Lower leg skin (tissue), 4 donors: ENCODE data around the gene IDS. TPM values are rescaled to one million over a fixed set of nuclear protein-coding genes. Genes with fewer than 3 reads are reported as not detected.

ENCODE experiments used
- DNase-seq, 2 donors: peaks; one replicate each; pipeline ENCODE4 v3.0.0-alpha.2; 2019; ENCODE audit warnings: low spot score in 2 of 2
- H3K4me3 ChIP-seq: fragments of 200-600 bp; sonication (generic); 2 replicates; pipeline ENCODE4 v1.5.1; 2017; ENCODE audit warnings: mild to moderate bottlenecking, low read depth; ENCODE audit not compliant: poor library complexity, severe bottlenecking
- CTCF ChIP-seq, 3 donors: fragments of 450-650 bp; IDR thresholded peaks; one replicate each; pipeline ENCODE4 v1.5.1; 2016; ENCODE audit warnings: antibody characterized with exemption in 3 of 3, mild to moderate bottlenecking in 3 of 3, moderate library complexity in 2 of 3
- POLR2A ChIP-seq, 2 donors: fragments of 450-650 bp; IDR thresholded peaks; one replicate each; pipeline ENCODE4 v1.6.1; 2016 to 2017; ENCODE audit warnings: antibody characterized with exemption in 2 of 2, mild to moderate bottlenecking in 1 of 2, moderate library complexity in 1 of 2
- WGBS, 2 donors: methylation state at CpG; one replicate each; pipeline ENCODE4 v1.1.5; 2018; 5-methylcytosine and 5-hydroxymethylcytosine counted together
- intact Hi-C: fragments of 100-400 bp; cut with DNase I; formaldehyde crosslinking; loops from one replicate; pipeline ENCODE4 v1.15.0; 2023; ENCODE audit warnings: low total_unique reads
- total RNA-seq, 4 donors: library from RNA; depleted of rRNA; stranded (reverse); fragments of >200 nt; gene quantifications; one replicate each; pipeline ENCODE4 v1.1.0, GENCODE V29; 2016

The IDS gene
- total RNA-seq, 4 donors from 2014 or later = 57.2 to 79.5 (median 70.7) TPM

GRCh38 chrX:149497054-149497453, 8.1 kb downstream of the IDS start:
- WGBS, 2 donors = 35 to 88% methylated on average over 1 of the region's 1 CpG
- H3K4me3 ChIP-seq = no peak overlapping the region
- TF ChIP-seq CTCF (IDR thresholded peaks at IDR 0.05) (no peak), POLR2A (IDR thresholded peaks at IDR 0.05) (no peak)
- intact Hi-C loops = no loop called here
- no peak for DNase-seq

- WGBS, 2 donors = 77 to 79% methylated on average over 4 to 5 of the region's 5 CpGs
- no peak for TF ChIP-seq CTCF (IDR thresholded peaks at IDR 0.05)
- TF ChIP-seq POLR2A (IDR thresholded peaks at IDR 0.05) = no peak
- intact Hi-C loops = no loop called here
- H3K4me3 ChIP-seq = no peak overlapping the region
- DNase-seq = peak in 1 of 2 donors; percentile 71
Measured at GRCh38 chrX:149495573-149496071, 9.5 kb downstream of the IDS start.

GRCh38 chrX:149494844-149495565, 10.1 kb downstream of the IDS start:
- no peak for TF ChIP-seq CTCF (IDR thresholded peaks at IDR 0.05)
- TF ChIP-seq POLR2A (IDR thresholded peaks at IDR 0.05) = no peak
- peak in 1 of 2 donors; percentile 39 for DNase-seq
- intact Hi-C loops = no loop called here
- no peak overlapping the region for H3K4me3 ChIP-seq
- 72 to 80% methylated on average over 4 of the region's 4 CpGs for WGBS, 2 donors

- intact Hi-C loops = no loop called here
- WGBS, 2 donors = 72 to 77% methylated on average over 13 of the region's 13 CpGs
- no peak for TF ChIP-seq POLR2A (IDR thresholded peaks at IDR 0.05)
- TF ChIP-seq CTCF (IDR thresholded peaks at IDR 0.05) = no peak
- DNase-seq = peak in 1 of 2 donors; percentile 46
- no peak overlapping the region for H3K4me3 ChIP-seq
Measured at GRCh38 chrX:149493567-149494562, 11.2 kb downstream of the IDS start.

GRCh38 chrX:149491812-149492211, 13.3 kb downstream of the IDS start:
- no peak for TF ChIP-seq CTCF (IDR thresholded peaks at IDR 0.05)
- TF ChIP-seq POLR2A (IDR thresholded peaks at IDR 0.05) = no peak
- no peak for DNase-seq
- intact Hi-C loops = no loop called here
- no peak overlapping the region for H3K4me3 ChIP-seq
- WGBS, 2 donors = 42 to 48% methylated on average over 2 of the region's 2 CpGs
